Coronary artery (tissue), 2 donors: ENCODE results near the gene APCDD1.

Experiments used
- DNase-seq: peaks from one replicate; pipeline ENCODE4 v3.0.0-alpha.2; 2017; ENCODE audit warnings: low spot score
- H3K27ac ChIP-seq, 2 donors: fragments of 200-600 bp; sonication (generic); one replicate each; pipeline ENCODE4 v1.5.1; 2016 to 2019
- H3K4me3 ChIP-seq: fragments of 200-600 bp; sonication (generic); 2 replicates; pipeline ENCODE4 v1.5.1; 2016; ENCODE audit warnings: mild to moderate bottlenecking, moderate library complexity
- CTCF ChIP-seq: fragments of 200-600 bp; sonication (generic); IDR thresholded peaks from one replicate; pipeline ENCODE4 v1.5.1; 2019; ENCODE audit warnings: antibody characterized with exemption

APCDD1 gene

GRCh38 chr18:10453806-10454680 lies at the start of gene APCDD1:
APCDD1 (plus strand) TSS chr18:10454635; CDS start chr18:10454982, 347 bp downstream.
- peak within 1 kb of the TSS; percentile 78 for H3K4me3 ChIP-seq
- DNase-seq = peak; percentile 88
- TF ChIP-seq CTCF = no peak
- peak within 1 kb of the TSS; percentile 86 to 91 for H3K27ac ChIP-seq

- H3K4me3 ChIP-seq = peak overlapping the region; percentile 9
Measured at GRCh38 chr18:10405014-10405493, 49.4 kb upstream of the APCDD1 start.

GRCh38 chr18:10405816-10406663 lies 48.4 kb upstream of the APCDD1 start:
- no peak for TF ChIP-seq CTCF
- H3K4me3 ChIP-seq = no peak overlapping the region
- no peak for DNase-seq
- H3K27ac ChIP-seq = no peak overlapping the region

More at GRCh38 chr18:10405014-10405493, 49.4 kb upstream of the APCDD1 start:
- peak overlapping the region in 1 of 2 donors; percentile 26 for H3K27ac ChIP-seq
- DNase-seq = no peak
- TF ChIP-seq CTCF = no peak

GRCh38 chr18:10408131-10408530 lies 46.3 kb upstream of the APCDD1 start:
- TF ChIP-seq CTCF = no peak
- H3K4me3 ChIP-seq = no peak overlapping the region
- DNase-seq = no peak
- no peak overlapping the region for H3K27ac ChIP-seq

GRCh38 chr18:10409041-10409440 lies 45.4 kb upstream of the APCDD1 start:
- no peak for TF ChIP-seq CTCF
- H3K4me3 ChIP-seq = no peak overlapping the region
- no peak for DNase-seq
- H3K27ac ChIP-seq = no peak overlapping the region

GRCh38 chr18:10410472-10411308 lies 43.7 kb upstream of the APCDD1 start:
- no peak for DNase-seq
- Histone ChIP-seq H3K4me3 (no peak overlapping the region), H3K27ac (no peak overlapping the region)
- TF ChIP-seq CTCF = no peak
